Testis (tissue), 2 donors: ENCODE data around the gene CRIP1.

Experiments used
- CTCF ChIP-seq, 3 experiments: fragments of 450-650 bp in 2 of 3; fragments of 200-600 bp in 1 of 3; sonication (generic) in 1 of 3; IDR thresholded peaks; one replicate each; pipeline ENCODE4 v1.5.1; 2016 to 2019; ENCODE audit warnings: antibody characterized with exemption in 3 of 3, mild to moderate bottlenecking in 2 of 3, moderate library complexity in 1 of 3
- POLR2A ChIP-seq: fragments of 450-650 bp; IDR thresholded peaks from one replicate; pipeline ENCODE4 v1.6.1; 2017; ENCODE audit warnings: antibody characterized with exemption, mild to moderate bottlenecking, moderate library complexity

DNA sequence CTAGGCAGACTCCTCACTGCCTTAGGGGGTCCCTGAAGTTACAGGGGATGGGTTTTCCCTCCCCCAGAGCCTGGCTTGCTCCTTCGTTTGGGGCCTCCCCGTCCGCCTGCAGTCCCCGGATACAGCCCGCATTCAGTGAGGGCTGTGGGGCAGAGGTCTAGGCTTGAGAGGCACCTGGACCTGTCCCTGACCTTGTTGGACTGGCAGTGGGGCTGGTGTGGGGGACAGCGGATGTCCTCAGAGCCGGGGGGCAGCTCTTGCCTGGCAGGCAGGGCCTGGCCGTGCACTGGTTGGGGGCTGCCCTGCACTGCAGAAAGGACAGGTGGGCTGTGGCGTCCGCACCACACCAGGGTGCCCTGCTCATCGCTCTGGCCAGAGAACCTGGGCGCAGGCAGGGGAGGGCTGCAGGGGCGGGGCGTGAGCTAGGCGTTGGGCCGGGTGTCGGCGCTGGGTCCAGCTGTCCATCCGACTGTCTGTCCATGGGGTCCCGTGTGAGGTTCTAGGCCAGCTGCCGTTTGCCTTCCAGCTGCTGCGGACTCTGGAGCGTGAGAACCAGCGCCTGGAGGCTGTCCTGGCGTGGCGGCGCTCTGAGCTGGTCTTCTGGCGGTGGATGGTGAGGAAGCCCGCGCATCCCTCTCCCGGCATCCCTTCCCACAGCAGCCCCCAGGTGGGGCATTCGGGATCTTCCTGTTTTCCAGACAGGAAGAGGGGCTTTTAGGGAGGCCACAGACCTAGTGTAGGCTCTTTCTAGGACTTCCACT, 10.3 kb downstream of the CRIP1 start:
- TF ChIP-seq CTCF (IDR thresholded peaks at IDR 0.05) (no peak), POLR2A (no peak)
